Limb (tissue), 2 donors: ENCODE measurements around the gene MAP3K20.
"Not testable (repeated sequence)": the region's sequence is repeated elsewhere in the genome, so short reads cannot be mapped to it uniquely, and the experiment has no call there.

Source experiments
- DNase-seq, 2 donors: peaks; one replicate each; pipeline ENCODE4 v3.0.0-alpha.2; 2016; ENCODE audit errors: extremely low spot score in 2 of 2

Gene MAP3K20

GRCh38 chr2:173087214-173087581, 11.6 kb downstream of the MAP3K20 start:
- no peak for DNase-seq

DNA sequence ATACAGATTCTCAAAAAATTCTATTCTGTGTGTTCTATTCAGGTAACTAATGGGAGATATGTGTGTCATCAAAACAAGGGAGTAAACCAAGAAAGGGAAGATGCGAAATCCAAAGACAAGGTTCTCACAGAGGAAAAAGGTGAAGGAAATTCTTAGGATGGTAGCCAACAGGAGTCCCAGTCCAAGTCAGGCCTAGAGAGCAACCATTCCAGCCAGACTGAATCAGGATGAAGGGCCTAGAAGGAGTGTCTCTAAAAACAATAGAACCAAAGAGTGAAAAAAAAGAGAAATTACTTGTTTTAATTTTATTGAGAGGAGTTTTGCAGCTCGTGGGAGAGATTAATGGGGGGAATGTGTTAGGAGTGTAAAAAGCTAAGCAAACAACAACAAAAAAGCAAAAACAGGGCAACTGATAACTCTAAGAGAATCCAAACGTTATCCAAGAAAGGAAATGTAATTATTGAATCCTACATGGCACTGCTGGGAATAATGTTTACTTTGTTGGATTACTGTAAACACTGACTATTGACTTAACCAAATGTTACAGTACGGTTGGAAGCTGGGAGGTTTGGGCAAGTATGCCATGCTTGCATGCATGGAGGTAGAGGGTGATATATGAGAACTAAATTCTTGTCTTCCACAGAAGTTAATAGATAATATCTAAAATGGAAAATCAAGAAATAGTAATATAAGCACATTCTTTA, 12.3 kb downstream of the MAP3K20 start:
- no peak for DNase-seq

DNA sequence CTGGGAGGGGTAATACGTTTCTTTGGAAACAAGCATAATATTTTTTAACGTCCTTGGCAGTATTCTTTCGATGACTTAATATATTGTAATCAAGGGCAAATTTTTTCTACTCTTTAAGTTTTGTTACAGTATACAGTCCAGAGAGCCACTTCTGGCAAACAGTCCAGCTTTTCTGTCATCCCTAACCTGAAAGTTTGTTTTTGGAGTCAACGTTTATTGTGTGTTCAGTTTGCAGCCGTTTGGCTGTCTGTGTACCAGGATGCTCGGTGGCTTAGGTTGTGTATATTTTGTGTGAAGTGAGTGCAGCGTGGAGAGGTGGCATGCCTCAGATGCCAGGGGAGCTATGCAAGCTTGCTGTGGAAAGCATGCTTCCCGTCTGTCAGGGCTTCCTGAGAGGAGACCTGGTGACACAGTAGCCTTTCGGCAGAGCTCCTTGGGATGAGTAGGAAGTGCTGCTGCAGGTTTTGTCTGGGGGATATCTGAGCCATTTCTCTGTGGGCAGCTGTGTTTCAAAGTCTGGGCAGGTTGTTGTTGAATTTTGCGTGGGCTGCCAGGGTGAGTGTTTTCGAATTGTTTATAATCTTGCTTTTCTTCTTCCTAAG, 14.7 kb downstream of the MAP3K20 start:
- peak; percentile 34 to 53 for DNase-seq

GRCh38 chr2:173090973-173091660, 15.5 kb downstream of the MAP3K20 start:
- no peak for DNase-seq

DNA sequence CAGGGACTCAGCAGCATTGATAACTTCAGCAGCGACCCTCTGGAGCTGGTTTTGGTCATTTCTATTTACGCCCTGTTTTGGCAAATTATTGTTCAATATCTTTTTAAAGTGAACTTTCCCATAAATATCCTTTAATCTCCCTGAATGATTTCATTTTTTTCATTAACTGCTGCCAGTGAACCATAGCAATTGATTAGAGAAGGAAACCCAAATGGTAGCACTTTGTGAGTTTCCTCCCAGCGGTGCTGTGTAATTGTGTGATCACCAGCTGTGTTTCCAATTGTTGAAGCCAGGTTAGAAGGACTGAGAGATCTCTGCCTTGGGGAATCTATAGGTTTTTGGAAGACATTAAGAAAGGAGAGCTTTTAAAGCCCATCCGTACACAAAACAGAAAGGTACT, 16.3 kb downstream of the MAP3K20 start:
- DNase-seq: no peak

DNA sequence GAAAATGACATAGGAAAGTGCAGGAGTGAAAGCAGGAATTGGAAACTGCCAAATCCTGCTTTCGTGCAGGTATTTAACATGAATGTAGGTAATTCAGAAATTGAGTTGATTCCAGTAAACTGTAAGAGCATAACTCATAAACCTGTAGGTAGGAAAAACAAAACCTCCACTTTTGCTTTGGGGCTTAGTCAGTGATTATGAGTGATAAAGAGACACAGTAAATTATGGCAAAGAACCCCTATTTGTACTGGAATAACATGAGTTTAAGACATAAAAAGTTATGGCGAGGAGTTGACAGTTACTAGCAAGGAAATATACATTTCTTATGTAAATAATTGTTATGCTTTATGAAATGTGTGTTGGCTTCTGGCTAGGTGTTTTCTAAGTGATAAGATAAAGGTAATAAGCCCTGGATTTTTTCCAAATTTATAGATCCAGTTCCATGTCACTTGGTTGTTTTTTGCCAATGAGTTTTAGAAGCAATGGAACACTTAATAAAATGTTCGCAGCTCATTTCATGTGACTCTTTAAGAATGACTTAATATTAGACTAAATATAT, 17.3 kb downstream of the MAP3K20 start:
- DNase-seq: no peak

GRCh38 chr2:173093617-173094016, 18.0 kb downstream of the MAP3K20 start:
- not testable (repeated sequence) for DNase-seq

- DNase-seq: no peak
Observed at GRCh38 chr2:173094731-173095130, 19.1 kb downstream of the MAP3K20 start.

DNA sequence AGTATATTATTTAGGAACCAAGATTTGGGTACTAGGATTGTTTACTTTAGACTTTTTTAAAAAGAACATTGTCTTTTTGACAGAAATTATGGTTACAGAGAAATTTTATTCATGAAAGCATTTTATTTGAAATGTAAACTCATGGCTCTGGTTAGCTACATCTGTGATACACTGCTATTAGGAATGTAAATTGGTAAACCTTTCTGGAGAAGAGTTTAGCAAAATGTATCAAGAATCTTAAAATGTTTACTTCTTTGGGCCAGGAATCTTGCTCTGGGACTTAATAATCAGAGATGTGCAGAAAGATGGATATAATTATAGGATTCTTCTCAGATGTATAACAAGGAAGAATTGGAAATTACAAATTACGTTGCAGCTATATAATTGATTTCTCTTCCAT, 19.7 kb downstream of the MAP3K20 start:
- no peak for DNase-seq

DNA sequence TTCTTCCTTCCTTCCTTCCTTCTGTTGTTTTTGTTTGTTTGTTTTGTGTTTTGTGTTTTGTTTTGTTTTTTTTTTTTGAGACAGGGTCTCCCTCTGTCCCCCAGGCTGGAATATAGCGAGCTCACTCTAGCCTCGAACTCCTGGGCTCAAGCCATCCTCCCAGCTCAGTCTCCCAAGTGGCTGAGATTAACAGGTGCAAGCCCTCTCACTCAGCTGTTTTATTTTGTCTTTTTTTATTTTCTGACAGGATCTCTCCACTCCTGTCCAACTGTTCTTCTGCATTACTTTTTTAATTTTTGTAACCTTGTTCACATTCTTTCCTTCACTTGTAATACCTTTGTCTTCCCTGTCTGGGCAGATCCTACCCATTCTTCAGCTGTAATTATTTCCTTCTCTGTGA, 23.6 kb downstream of the MAP3K20 start:
- DNase-seq: no peak

GRCh38 chr2:173099804-173100203, 24.2 kb downstream of the MAP3K20 start:
- DNase-seq: no peak

DNA sequence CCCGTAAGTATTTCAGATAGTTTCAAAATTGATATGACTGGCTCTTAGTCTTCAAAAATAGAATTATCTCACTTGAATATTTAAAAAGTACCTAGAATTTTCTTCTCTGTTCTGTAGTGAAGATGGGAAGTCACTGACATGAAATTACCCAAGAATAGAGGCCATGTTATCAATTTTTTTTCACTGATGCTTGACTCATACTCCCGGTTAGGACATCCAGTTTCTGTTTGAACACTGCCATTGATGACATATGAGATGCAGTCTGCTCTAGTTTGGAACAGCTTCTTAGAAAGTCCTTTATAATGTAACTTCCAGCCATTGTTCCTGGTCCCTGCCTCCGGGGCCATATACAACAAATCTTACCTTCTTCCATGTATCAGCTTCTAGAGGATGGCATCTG, 26.0 kb downstream of the MAP3K20 start:
- DNase-seq: no peak

DNA sequence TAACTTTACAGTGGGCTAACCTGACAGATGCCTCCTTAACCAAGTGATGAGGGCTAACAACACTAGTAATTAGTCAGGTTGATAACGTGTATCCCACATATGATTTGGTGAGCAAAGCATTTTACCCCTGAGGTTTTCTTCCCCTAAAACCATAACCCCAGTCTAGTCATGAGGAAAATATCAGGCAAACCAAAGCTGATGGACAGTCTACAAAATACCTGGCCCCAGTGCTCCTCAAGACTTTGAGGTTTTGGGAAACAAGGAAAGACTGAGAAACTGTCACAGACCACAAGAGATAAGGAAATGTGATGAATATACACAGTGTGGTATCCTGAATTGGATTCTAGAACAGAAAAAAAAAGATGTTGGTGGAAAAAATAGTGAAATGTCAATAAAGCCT, 28.5 kb downstream of the MAP3K20 start:
- DNase-seq: no peak

DNA sequence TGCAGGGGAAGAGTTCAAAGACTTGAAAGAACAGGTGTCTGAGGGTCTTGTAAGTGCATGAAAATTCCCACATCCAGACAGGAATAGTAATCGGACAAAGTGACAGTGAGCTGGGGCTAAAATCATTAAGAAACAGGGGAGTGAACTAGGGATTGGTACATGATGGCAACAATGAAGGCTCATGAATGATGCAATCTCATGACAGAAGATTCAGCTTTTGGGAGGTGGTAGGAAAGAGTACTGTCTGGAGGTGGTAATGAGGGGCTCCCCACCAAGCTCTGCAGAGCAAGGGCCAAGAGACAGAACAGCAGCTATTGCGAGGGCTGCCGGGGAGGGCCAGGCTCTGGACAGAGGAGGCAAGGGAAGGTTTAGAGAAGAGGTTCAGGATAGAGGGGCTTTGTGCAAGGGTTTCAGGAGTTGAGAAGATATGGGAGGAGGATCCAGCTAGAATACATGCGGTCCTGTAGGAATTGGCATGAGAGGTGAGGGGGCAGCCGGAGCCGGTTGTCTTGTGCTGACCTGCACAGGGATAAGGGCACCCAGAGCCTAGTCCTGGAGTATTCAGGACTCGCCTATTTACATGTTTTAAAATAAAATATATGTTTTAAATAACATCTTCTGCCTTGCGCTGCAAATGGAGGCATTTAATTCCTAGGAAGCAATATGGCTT, 31.4 kb downstream of the MAP3K20 start:
- no peak for DNase-seq

DNA sequence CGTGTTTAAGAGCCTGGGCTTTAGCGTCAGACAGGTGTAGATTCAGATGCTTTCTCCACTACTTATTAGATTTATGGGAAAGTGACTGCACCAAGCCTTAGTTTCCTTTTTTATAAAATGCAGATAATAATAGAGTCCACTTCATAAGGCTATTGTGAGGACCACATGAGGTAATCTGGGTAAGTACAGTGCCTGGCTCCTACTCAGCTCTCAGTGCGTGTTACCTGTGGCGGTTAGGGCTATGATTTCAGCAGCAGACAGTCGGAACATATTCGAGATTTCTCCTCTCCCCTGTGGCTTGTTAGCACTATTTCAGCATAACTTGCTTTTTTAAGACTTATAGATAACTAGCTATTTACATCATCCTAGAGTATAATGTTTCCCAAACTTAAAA, 32.0 kb downstream of the MAP3K20 start:
- no peak for DNase-seq

DNA sequence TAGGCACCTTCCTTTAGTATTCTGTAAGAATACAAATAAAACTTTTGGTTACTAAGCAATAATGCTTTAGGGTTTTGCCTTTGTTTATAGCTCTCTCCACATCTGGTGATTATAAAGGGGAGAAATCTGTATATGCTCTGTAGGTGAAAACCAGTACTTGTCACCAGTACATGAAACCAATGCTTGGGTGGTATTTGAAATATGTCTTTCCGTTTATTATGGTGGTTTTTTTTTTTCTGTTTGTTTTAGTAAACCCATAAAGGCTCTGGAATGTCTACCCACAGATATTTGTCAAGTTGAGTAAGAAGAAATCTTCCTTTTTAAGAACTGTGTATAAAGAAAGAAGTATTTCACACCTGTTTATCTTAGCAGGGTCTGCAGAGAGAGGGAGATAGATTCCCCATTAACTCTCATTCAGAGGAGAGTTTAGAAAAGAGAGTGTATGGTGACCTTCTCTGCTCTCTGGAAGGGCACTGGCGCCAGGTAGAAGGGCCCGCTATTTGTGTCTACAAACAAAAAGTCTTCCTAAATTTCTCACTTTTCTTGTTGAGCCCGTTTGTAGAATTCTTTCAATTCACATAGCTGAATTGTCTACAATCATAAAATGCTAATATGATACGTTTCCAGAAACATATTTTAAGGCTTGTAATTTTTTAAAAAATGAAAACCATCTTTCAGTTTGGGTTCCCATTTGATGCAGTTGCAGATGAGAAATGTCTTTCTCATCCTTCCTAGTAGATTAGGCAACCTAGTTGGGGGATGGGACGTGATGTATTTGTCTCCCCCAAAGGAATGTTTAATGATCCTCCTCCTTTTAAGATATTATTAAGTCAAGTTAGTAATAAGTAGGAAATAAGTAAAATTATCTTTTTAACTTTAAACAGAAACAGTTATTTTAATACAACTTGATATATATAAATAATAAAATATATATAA, 33.9 kb downstream of the MAP3K20 start:
- no peak for DNase-seq

GRCh38 chr2:173117678-173118077, 42.0 kb downstream of the MAP3K20 start:
- DNase-seq: no peak

GRCh38 chr2:173118395-173118794, 42.7 kb downstream of the MAP3K20 start:
- no peak for DNase-seq

DNA sequence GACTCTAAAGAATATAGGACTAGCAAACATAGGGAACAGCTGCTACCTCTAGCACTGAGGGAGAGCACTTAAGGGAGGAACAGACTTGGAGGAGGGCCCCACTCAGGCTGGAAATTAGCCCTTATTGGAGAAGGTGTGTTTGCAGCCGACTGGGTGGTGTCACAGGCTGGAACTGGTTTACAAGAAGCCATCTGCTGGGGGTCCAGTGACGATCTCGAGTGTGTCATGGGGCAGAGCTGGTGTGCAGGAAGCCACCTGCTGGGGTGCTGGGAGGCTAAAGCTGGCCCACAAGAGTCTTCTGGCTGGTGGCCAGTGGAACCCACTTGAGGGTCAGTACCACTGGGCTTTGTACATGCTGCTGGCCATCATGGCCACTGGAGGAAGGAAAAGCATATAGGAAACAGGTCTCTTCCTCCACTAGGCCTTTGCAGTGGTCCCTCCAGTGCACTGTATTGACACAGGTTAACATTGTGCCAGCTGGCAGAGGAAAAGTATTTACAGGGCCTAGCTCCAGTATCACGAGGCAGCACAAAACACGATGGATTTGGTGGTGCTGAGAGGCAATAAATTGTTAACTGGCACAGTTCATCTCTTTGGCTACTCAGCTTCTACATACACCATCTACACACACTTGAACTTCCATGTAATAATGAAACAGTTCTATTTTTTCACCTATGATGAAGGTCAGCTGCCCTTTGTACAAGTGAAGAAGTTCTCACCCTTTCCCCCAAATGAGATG, 43.6 kb downstream of the MAP3K20 start:
- no peak for DNase-seq

DNA sequence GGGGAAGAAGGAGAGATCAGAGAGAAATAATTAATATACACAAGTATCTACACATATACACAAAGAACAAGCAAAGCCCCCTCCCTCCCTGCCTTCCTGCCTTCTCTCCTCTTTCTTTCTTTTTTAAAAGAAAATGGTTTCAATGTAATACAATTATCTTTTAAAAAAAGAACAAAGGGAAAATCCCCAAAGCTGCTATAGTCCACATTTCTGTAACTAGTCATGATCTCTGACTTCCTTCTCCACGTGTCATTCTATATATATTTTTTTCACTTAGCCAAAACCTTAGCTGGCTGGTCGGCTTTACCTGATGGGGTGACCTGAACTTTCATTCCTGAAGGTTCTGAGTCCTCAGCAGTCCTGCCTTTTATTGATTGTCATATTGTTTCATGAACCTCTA, 44.3 kb downstream of the MAP3K20 start:
- no peak for DNase-seq
